IPS DF 6.9 (cell line): ENCODE data around the gene FGFR4.

ENCODE experiments used
- DNase-seq: peaks from one replicate; pipeline ENCODE4 v3.0.0-alpha.2; 2013; ENCODE audit warnings: low read depth, low spot score
- H3K27ac ChIP-seq: one replicate; pipeline ENCODE4 v1.5.1; 2013; ENCODE audit warnings: low read length, control low read depth
- H3K27me3 ChIP-seq: 2 replicates; pipeline ENCODE4 v1.6.1; 2013; ENCODE audit warnings: mild to moderate bottlenecking, low read length; ENCODE audit not compliant: control insufficient read depth, insufficient read depth
- H3K36me3 ChIP-seq: 2 replicates; pipeline ENCODE4 v1.6.1; 2013; ENCODE audit warnings: low read length; ENCODE audit not compliant: control insufficient read depth, insufficient read depth
- H3K4me1 ChIP-seq: 2 replicates; pipeline ENCODE4 v1.6.1; 2013; ENCODE audit warnings: low read length; ENCODE audit not compliant: control insufficient read depth, insufficient read depth
- H3K4me3 ChIP-seq: 2 replicates; pipeline ENCODE4 v1.5.1; 2013; ENCODE audit warnings: mild to moderate bottlenecking, low read length
- H3K9me3 ChIP-seq: 2 replicates; pipeline ENCODE4 v1.6.1; 2013; ENCODE audit warnings: low read length, inconsistent platforms; ENCODE audit not compliant: control insufficient read depth, insufficient read depth
- WGBS: extraction: QIAGEN DNeasy Blood & Tissue Kit; methylation state at CpG from one replicate; pipeline ENCODE4 v1.1.7; 2013; ENCODE audit warnings: mixed read lengths, missing lambda C conversion rate; ENCODE audit not compliant: insufficient read length, insufficient coverage; 5-methylcytosine and 5-hydroxymethylcytosine counted together

FGFR4 gene

DNA sequence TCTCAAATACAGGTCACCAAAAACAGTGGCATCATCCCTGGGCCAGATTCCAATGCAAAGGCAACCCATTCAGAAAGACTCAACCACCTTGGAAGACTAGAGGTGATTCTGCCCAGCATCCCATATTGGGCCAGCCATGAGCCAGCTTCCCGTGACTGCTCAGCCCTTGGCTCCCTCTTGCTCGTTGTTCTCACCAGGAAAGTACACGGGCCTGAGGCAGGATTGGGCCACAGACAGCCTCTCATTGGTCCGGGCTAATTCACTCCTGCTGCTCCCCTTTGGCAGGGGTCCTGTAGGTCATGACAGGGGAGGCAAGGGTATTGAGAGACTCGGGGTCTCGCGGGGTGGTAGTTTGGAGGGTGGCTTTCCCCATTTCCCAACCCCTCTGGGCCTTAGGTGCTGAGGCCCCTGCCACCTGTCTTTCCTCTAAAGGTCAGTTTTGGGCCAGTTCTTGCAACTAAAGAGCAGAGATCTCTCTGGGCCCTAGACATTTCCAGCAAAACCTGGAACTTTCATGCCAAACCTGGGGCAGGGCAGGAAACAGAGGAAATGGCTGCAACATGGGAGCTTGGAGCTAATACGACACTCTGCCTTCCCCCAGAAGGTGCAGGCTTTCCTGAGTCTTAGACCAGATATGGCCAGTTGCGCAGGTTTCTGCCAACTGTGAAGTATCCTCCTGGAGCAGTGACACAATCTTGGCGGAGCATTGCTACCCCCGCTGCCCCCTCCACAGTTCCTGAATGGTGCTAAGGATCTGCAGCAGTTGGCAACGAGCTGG lies 22.0 kb upstream of the FGFR4 start:
- H3K36me3 ChIP-seq: no peaks in the 10 kb centered on the region
- no CpG with 5 or more reads among the region's 12 CpGs for WGBS

DNA sequence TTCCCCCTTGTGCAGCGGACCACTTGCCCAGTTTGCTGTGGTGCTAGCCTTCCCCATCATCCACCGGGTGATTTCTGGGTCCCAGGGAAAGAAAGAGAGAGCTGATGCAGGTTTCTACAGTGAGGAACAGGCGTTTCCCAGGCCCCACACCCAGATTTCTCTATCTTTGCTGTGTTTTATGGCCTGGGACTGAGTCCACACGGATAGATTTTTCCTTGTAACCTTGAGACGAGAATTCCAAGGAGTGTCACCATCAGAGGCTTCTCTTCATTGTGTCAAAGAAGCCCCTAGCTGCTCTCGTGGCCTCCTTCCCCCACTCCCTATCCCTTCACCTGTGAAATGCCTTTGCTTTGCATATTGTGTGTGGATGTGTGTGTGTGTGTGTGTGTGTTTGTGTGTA lies 21.2 kb upstream of the FGFR4 start:
- no peaks in the 10 kb centered on the region for H3K27me3 ChIP-seq
- H3K4me1 ChIP-seq: no peaks in the 10 kb centered on the region
- no CpG with 5 or more reads among the region's 6 CpGs for WGBS
- H3K4me3 ChIP-seq: no peak overlapping the region
- DNase-seq: no peak
- H3K36me3 ChIP-seq: no peaks in the 10 kb centered on the region
- H3K27ac ChIP-seq: no peak overlapping the region
- H3K9me3 ChIP-seq: no peaks in the 10 kb centered on the region

More for the DNA sequence above, 22.0 kb upstream of the FGFR4 start:
- Histone ChIP-seq H3K4me3 (no peak overlapping the region), H3K4me1 (no peaks in the 10 kb centered on the region), H3K27ac (no peak overlapping the region), H3K27me3 (no peaks in the 10 kb centered on the region), H3K9me3 (no peaks in the 10 kb centered on the region)
- DNase-seq: no peak

DNA sequence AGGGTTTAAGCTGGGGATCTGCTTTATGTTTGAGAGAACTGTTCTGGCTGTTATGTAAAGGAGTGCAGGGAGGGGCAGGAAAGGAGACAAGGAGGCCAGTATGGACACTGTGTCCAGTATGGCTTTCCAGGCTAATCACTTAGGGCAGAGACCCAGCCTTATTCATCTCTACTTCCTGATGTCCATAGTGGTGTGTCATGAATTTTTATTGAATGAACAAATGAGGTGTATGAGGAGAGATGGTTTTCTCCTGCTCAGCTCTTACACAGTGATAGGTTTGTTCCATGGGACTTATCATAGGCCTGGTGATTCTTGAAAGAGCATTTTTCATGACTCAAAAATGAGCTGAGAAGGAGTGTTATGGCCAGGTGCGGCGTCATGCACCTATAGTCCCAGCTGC lies 20.5 kb upstream of the FGFR4 start:
- WGBS: no CpG with 5 or more reads among the region's 2 CpGs
- H3K36me3 ChIP-seq: no peaks in the 10 kb centered on the region
- DNase-seq: no peak

DNA sequence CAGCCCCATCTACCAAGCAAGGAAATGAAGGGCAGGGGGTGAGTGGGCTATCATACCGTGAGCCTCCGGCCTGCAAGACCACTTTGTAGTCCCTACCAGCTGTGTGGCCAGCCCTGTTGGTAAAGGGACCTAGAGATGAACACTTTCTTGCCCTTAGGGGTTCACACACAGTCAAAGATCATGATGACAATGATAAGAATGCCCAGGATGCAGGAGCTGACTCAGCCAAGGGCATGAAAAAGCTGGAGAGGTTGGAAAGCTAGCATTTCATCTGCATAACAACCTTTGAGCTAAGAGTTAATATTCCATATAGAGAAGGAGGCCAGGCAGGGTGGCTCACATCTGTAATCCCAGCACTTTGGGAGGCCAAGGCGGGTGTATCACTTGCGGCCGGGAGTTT lies 19.2 kb upstream of the FGFR4 start:
- H3K4me3 ChIP-seq: no peak overlapping the region
- no peaks in the 10 kb centered on the region for H3K36me3 ChIP-seq
- no CpG with 5 or more reads among the region's 5 CpGs for WGBS
- DNase-seq: no peak
- no peak overlapping the region for H3K27ac ChIP-seq
- peaks cover 1% of the 10 kb centered on the region; the same call in 1 of the 2 replicates for H3K4me1 ChIP-seq
- no peaks in the 10 kb centered on the region for H3K27me3 ChIP-seq
- H3K9me3 ChIP-seq: no peaks in the 10 kb centered on the region

More for the DNA sequence above, 20.5 kb upstream of the FGFR4 start:
- no peak overlapping the region for H3K4me3 ChIP-seq
- no peak overlapping the region for H3K27ac ChIP-seq
- H3K9me3 ChIP-seq: no peaks in the 10 kb centered on the region
- no peaks in the 10 kb centered on the region for H3K4me1 ChIP-seq
- H3K27me3 ChIP-seq: no peaks in the 10 kb centered on the region

DNA sequence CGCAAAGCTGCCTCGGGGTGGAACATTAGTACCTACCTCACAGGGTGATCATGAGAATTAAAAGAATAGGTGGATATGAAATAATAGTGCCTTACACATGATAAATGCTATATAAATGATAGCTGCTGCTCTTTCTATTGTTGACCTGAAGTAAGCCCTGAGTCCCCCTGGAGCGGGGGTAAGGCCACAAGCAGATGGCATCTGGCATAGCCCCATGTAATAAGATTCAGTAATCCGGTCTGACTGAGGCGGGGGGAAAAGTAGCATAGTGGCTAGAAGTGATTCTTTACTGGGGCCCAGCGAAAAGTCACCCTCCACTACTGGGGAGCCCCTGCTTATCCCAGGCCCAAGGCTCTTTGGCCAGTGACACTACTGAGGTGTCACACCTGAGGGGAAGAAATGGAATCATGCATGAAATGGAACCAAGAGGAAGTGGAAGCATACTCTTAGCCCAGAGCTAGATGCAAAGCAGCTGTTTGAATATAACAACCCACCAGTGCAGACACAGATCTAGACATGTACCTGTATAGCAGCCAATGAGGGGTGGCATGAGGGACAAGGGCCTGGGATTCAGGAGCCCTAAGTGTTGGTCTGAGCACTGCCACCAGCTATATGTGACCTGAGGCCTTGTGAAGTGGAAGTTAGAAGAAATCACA lies 16.1 kb upstream of the FGFR4 start:
- no CpG with 5 or more reads among the region's 6 CpGs for WGBS
- no peak for DNase-seq
- Histone ChIP-seq H3K9me3 (no peaks in the 10 kb centered on the region), H3K4me1 (peaks cover 1% of the 10 kb centered on the region; the same call in 1 of the 2 replicates), H3K36me3 (no peaks in the 10 kb centered on the region), H3K4me3 (no peak overlapping the region), H3K27ac (no peak overlapping the region), H3K27me3 (no peaks in the 10 kb centered on the region)

GRCh38 chr5:177071666-177072385 lies 14.9 kb upstream of the FGFR4 start:
- no peak overlapping the region for H3K4me3 ChIP-seq
- whole genome bisulfite sequencing: no CpG with 5 or more reads among the region's 6 CpGs
- H3K4me1 ChIP-seq: peaks cover 1% of the 10 kb centered on the region; the same call in 1 of the 2 replicates
- H3K27ac ChIP-seq: no peak overlapping the region
- no peaks in the 10 kb centered on the region for H3K27me3 ChIP-seq
- H3K9me3 ChIP-seq: no peaks in the 10 kb centered on the region
- H3K36me3 ChIP-seq: no peaks in the 10 kb centered on the region
- peak; percentile 71 for DNase-seq

- Histone ChIP-seq H3K9me3 (no peaks in the 10 kb centered on the region), H3K27me3 (no peaks in the 10 kb centered on the region), H3K4me3 (no peak overlapping the region), H3K27ac (no peak overlapping the region), H3K4me1 (no peaks in the 10 kb centered on the region), H3K36me3 (no peaks in the 10 kb centered on the region)
- no CpG with 5 or more reads among the region's 2 CpGs for WGBS
- DNase-seq: no peak
Measured at GRCh38 chr5:177077335-177077734, 9.4 kb upstream of the FGFR4 start.

GRCh38 chr5:177079606-177080005 lies 7.1 kb upstream of the FGFR4 start:
- DNase-seq: no peak

GRCh38 chr5:177080265-177080664 lies 6.5 kb upstream of the FGFR4 start:
- no peak overlapping the region for H3K4me3 ChIP-seq
- WGBS: no CpG with 5 or more reads among the region's 5 CpGs
- H3K4me1 ChIP-seq: no peaks in the 10 kb centered on the region
- H3K9me3 ChIP-seq: no peaks in the 10 kb centered on the region
- H3K27me3 ChIP-seq: no peaks in the 10 kb centered on the region
- no peak overlapping the region for H3K27ac ChIP-seq
- no peak for DNase-seq
- H3K36me3 ChIP-seq: no peaks in the 10 kb centered on the region

More at GRCh38 chr5:177079606-177080005, 7.1 kb upstream of the FGFR4 start:
- Histone ChIP-seq H3K4me1 (no peaks in the 10 kb centered on the region), H3K27me3 (no peaks in the 10 kb centered on the region), H3K27ac (no peak overlapping the region), H3K9me3 (no peaks in the 10 kb centered on the region), H3K36me3 (no peaks in the 10 kb centered on the region), H3K4me3 (no peak overlapping the region)
- no CpG with 5 or more reads among the region's 9 CpGs for WGBS

- Histone ChIP-seq H3K27me3 (no peaks in the 10 kb centered on the region), H3K4me3 (no peak overlapping the region), H3K27ac (no peak overlapping the region), H3K4me1 (no peaks in the 10 kb centered on the region; the same call in 1 of the 2 replicates), H3K36me3 (no peaks in the 10 kb centered on the region), H3K9me3 (no peaks in the 10 kb centered on the region)
- DNase-seq: no peak
- no CpG with 5 or more reads among the region's 10 CpGs for WGBS
Measured at GRCh38 chr5:177081859-177082258, 4.9 kb upstream of the FGFR4 start.
